LNCaP clone FGC (cell line): ENCODE results near the gene CST3.
"Not testable (repeated sequence)": the region's sequence is repeated elsewhere in the genome, so short reads cannot be mapped to it uniquely, and the experiment has no call there.

ENCODE experiments used
- DNase-seq: peaks from one replicate; pipeline ENCODE4 v3.0.0-alpha.2; 2011; ENCODE audit warnings: low read depth
- H3K4me3 ChIP-seq: 2 replicates; pipeline ENCODE4 v1.5.1; 2011; ENCODE audit warnings: mild to moderate bottlenecking, low read depth, low read length, control low read depth
- CTCF ChIP-seq: IDR thresholded peaks from 2 replicates; pipeline ENCODE4 v1.5.1; 2012; ENCODE audit warnings: mild to moderate bottlenecking; ENCODE audit not compliant: control insufficient read depth, insufficient read depth; ENCODE audit errors: extremely low read depth

Gene CST3

GRCh38 chr20:23639490-23639958 lies 1.8 kb upstream of the CST3 start:
- TF ChIP-seq CTCF, result no peak
- DNase-seq, result no peak
- H3K4me3 ChIP-seq, result no peak overlapping the region

- H3K4me3 ChIP-seq, result no peak overlapping the region
- no peak for TF ChIP-seq CTCF
- no peak for DNase-seq
Observed at GRCh38 chr20:23638309-23638708, 554 bp upstream of the CST3 start.

GRCh38 chr20:23636908-23637281 lies 860 bp downstream of the CST3 start:
- peak overlapping the region; percentile 74 for H3K4me3 ChIP-seq
- no peak for DNase-seq
- no peak for TF ChIP-seq CTCF

GRCh38 chr20:23636182-23636907 lies 1.4 kb downstream of the CST3 start:
- H3K4me3 ChIP-seq, result peak overlapping the region; percentile 74
- no peak for DNase-seq
- no peak for TF ChIP-seq CTCF

- H3K4me3 ChIP-seq, DNase-seq: not testable (repeated sequence)
Observed at GRCh38 chr20:23635768-23636090, 2.0 kb downstream of the CST3 start.

GRCh38 chr20:23634985-23635767 lies 2.6 kb downstream of the CST3 start:
- no peak for TF ChIP-seq CTCF
- H3K4me3 ChIP-seq, result no peak overlapping the region
- DNase-seq, result peak; percentile 51

- no peak for TF ChIP-seq CTCF
- no peak for DNase-seq
- no peak overlapping the region for H3K4me3 ChIP-seq
Observed at GRCh38 chr20:23634044-23634801, 3.5 kb downstream of the CST3 start.
